HG03354 (cell line): ENCODE measurements around the gene ATXN3.

Experiments
- ATAC-seq: cut with Tn5 transposase; IDR thresholded peaks from one replicate; pipeline ENCODE4 v1.9.1; 2021; ENCODE audit warnings: mild to moderate bottlenecking; ENCODE audit not compliant: unreplicated experiment, poor library complexity, severe bottlenecking

Gene ATXN3

DNA sequence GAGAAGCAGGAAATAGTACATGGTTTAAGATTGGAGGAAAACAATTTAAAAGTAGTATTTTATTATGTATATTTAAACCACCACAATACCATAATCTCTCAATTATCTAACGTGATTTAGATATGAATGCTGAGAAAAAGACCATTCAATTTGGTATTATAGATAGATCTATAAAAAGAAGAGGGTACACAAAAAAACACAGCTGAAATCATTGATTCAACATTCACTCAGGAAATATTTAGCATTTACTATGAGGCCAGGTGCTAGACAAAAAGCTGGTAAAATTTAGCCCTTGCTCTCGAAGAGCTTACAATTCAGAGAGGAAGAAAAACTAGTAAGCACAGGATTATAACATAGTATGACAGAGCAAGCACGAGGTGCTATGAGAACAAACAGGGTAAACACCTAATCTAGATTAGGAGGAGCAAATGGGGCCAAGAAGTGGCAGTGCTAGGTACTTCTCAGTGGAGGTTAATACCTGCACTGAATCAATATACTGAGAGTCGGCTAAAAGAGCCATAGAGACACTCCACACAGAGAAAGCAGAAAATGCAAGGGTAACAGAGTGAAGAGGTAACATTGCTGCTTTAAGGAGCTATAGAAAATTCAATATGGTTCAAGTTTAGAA lies 94.1 kb downstream of the ATXN3 start:
- no peak for ATAC-seq

DNA sequence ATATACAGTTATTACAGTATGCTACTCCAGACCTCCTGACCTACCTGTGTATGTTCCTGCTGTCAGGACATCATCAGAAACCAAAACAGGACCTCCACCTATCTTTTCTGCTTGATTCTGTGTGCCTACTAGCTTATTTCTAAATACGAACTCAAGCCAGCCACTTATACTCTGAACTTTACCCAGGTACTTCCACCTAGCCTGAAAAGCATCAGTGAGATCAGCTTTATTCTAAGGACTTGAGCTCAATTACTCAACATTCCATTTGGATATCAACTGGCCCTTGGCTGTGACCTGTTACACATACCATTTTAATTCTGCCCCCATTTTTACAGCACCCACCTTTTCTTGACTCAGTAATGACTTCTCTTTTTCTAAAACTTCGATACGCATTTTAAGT lies 95.7 kb downstream of the ATXN3 start:
- ATAC-seq = no peak

DNA sequence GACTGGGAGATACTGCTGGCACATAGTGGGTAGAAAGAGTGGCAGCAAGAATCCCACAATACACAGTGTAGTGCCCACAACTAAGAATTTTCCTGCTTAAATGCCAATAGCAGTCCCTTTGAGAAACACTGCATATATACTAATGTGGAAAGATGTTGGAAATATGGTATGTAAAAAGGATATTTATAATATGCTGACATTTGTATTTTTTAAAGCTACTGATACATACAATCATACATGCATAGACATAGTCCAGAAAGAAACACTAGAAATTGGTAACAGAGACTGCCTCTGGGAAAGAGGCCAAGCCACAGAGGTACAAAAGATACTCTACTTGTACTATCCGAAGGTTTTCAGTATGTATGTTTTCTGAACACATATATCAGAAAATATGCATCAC lies 96.8 kb downstream of the ATXN3 start:
- ATAC-seq = no peak
